A673 (cell line): ENCODE data around the gene NLRP9.

Experiments
- EZH2 ChIP-seq: fragments of 200-600 bp; sonication (generic); IDR thresholded peaks from 2 replicates; pipeline ENCODE4 v1.6.1; 2017; ENCODE audit warnings: borderline replicate concordance, low read depth, mild to moderate bottlenecking, mixed read lengths, antibody characterized with exemption, low read length; ENCODE audit not compliant: poor library complexity, severe bottlenecking
- TF ChIP-seq, protein P1 (sequence below): fragments of 300-800, 200-600 bp; sonication (generic); conservative IDR thresholded peaks from 2 replicates; pipeline ENCODE4 v1.5.1; 2017; ENCODE audit warnings: low read depth, mild to moderate bottlenecking, antibody characterized with exemption, low read length, moderate library complexity, mixed read lengths

DNA sequence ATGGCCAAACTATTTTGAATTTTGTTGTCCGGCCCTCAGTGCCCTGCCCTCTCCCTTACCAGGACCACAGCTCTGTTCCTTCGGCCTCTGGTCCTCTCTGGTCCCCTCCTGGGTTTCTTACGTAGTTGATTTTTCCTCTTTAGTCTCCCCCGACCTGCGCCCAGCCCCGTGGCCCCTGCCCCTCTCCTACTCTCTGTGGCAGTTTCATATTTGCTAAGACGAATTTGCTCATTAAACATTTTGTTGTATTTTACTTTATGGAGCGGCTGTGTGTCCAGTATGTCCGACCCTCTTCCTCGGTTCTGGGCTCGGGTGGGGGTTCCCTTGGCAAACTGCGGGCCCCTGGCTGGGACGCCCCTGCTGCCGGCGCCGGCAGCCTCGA is 63.8 kb downstream of the NLRP9 start:
- TF ChIP-seq, protein P1, sequence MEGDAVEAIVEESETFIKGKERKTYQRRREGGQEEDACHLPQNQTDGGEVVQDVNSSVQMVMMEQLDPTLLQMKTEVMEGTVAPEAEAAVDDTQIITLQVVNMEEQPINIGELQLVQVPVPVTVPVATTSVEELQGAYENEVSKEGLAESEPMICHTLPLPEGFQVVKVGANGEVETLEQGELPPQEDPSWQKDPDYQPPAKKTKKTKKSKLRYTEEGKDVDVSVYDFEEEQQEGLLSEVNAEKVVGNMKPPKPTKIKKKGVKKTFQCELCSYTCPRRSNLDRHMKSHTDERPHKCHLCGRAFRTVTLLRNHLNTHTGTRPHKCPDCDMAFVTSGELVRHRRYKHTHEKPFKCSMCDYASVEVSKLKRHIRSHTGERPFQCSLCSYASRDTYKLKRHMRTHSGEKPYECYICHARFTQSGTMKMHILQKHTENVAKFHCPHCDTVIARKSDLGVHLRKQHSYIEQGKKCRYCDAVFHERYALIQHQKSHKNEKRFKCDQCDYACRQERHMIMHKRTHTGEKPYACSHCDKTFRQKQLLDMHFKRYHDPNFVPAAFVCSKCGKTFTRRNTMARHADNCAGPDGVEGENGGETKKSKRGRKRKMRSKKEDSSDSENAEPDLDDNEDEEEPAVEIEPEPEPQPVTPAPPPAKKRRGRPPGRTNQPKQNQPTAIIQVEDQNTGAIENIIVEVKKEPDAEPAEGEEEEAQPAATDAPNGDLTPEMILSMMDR = no peak
- TF ChIP-seq EZH2 = no peak
